Adrenal gland (tissue), 12 donors: ENCODE measurements around the gene PBRM1. TPM values are rescaled to one million over a fixed set of nuclear protein-coding genes. Genes with fewer than 3 reads are reported as not detected.

ENCODE experiments used
- DNase-seq, 7 donors: peaks; one replicate each; pipeline ENCODE4 v3.0.0-alpha.2; 2019 to 2020
- H3K27ac ChIP-seq, 5 donors: fragments of 200-600 bp; sonication (generic) in 4 of 5; 1 replicate in 3 of 5; 2 replicates in 2 of 5; pipeline versions ENCODE4 v1.5.1 to v1.8.0; 2016 to 2020; ENCODE audit warnings: mild to moderate bottlenecking in 1 of 5
- H3K27me3 ChIP-seq: fragments of 200-600 bp; 2 replicates; pipeline ENCODE4 v1.8.0; 2021
- H3K36me3 ChIP-seq, 2 donors: fragments of 200-600 bp; replicated peaks in 1 of 2; 1 replicate in 1 of 2; 2 replicates in 1 of 2; pipeline versions ENCODE4 v1.5.1 to v1.8.0; 2018 to 2022
- H3K4me1 ChIP-seq, 2 donors: fragments of 200-600 bp; replicated peaks in 1 of 2; 1 replicate in 1 of 2; 2 replicates in 1 of 2; pipeline versions ENCODE4 v1.5.1 to v1.8.0; 2018 to 2021
- H3K4me3 ChIP-seq, 4 donors: fragments of 200-600 bp; sonication (generic) in 3 of 4; one replicate each; pipeline ENCODE4 v1.5.1; 2016 to 2018
- H3K9me3 ChIP-seq, 3 donors: fragments of 200-600 bp; sonication (generic) in 1 of 3; replicated peaks in 1 of 3; 1 replicate in 2 of 3; 2 replicates in 1 of 3; pipeline versions ENCODE4 v1.5.1 to v1.8.0; 2016 to 2021
- POLR2A ChIP-seq, 2 donors: fragments of 450-650 bp; IDR thresholded peaks; one replicate each; pipeline ENCODE4 v1.6.1; 2017; ENCODE audit warnings: antibody characterized with exemption in 2 of 2, mild to moderate bottlenecking in 2 of 2, moderate library complexity in 1 of 2
- WGBS, 4 donors: extraction: QIAGEN DNeasy Blood & Tissue Kit in 2 of 4; methylation state at CpG; one replicate each; pipeline versions ENCODE4 v1.1.5 to v1.1.7; 2013 to 2017; 5-methylcytosine and 5-hydroxymethylcytosine counted together
- intact Hi-C, 2 donors: fragments of 100-400 bp; cut with DNase I; formaldehyde crosslinking; loops; one replicate each; pipeline versions ENCODE4 v1.14.1 to v1.15.0; 2022 to 2023
- polyA plus RNA-seq, 3 donors: library from polyadenylated mRNA; stranded (reverse); fragments of 200-250 nt in 2 of 3; fragments of 350-450 nt in 1 of 3; fragmentation: Illumina TruSeq in 1 of 3; extraction: RNeasy Lipid Tissue Mini Kit (QIAGEN cat#74804) in 1 of 3; gene quantifications; one replicate each; pipeline ENCODE4 v1.2.3, GENCODE V29; 2013 to 2014
- total RNA-seq, 9 donors: library from RNA; depleted of rRNA in 4 of 9; stranded (reverse); fragments of >200 nt in 4 of 9; fragments of 120-200 nt in 1 of 9; fragmentation: NEBNext Ultra II Directional in 1 of 9; extraction: Animal tissue kit (Norgen Biotek cat#: 25700) in 1 of 9; gene quantifications; one replicate each; pipeline versions ENCODE4 v1.1.0 to v1.2.4, GENCODE V29; 2013 to 2023
- TF ChIP-seq, protein P1 (sequence below), 6 experiments: fragments of 450-650 bp in 4 of 6; fragments of 200-600 bp in 2 of 6; sonication (generic) in 1 of 6; IDR thresholded peaks; 1 replicate in 5 of 6; 2 replicates in 1 of 6; pipeline versions ENCODE4 v1.5.1 to v1.8.0; 2016 to 2021; ENCODE audit warnings: antibody characterized with exemption in 6 of 6, mild to moderate bottlenecking in 2 of 6, moderate library complexity in 1 of 6
- donor health status: healthy with polysubstance abuse.
- donor health status: Bipolar disorder and iron deficiency.
- donor health status: DM: yes; HTN: yes; CAD: no.
- donor health status: DM: no; HTN: no; CAD: no.
- donor health status: DM: no; HTN: no; CAD: no.
- donor health status: DM: yes; HTN: yes; CAD: no.

Gene PBRM1
- total and polyA plus RNA-seq, 12 donors: 4.2 to 108 (median 47.5) TPM

GRCh38 chr3:52506266-52506966 is 179.3 kb downstream of the PBRM1 start:
- WGBS, 4 donors: 83 to 91% (median 87%) methylated on average over 9 to 27 of the region's 27 CpGs
- no peak for DNase-seq
- Histone ChIP-seq H3K36me3 (peaks cover 0 to 27% of the 10 kb centered on the region in 2 donors), H3K4me3 (no peak overlapping the region), H3K27me3 (no peaks in the 10 kb centered on the region), H3K4me1 (no peaks in the 10 kb centered on the region), H3K9me3 (no peaks in the 10 kb centered on the region), H3K27ac (no peak overlapping the region)
- intact Hi-C loops: no loop called here
- TF ChIP-seq, protein P1, sequence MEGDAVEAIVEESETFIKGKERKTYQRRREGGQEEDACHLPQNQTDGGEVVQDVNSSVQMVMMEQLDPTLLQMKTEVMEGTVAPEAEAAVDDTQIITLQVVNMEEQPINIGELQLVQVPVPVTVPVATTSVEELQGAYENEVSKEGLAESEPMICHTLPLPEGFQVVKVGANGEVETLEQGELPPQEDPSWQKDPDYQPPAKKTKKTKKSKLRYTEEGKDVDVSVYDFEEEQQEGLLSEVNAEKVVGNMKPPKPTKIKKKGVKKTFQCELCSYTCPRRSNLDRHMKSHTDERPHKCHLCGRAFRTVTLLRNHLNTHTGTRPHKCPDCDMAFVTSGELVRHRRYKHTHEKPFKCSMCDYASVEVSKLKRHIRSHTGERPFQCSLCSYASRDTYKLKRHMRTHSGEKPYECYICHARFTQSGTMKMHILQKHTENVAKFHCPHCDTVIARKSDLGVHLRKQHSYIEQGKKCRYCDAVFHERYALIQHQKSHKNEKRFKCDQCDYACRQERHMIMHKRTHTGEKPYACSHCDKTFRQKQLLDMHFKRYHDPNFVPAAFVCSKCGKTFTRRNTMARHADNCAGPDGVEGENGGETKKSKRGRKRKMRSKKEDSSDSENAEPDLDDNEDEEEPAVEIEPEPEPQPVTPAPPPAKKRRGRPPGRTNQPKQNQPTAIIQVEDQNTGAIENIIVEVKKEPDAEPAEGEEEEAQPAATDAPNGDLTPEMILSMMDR (IDR thresholded peaks at IDR 0.05): no peak
- TF ChIP-seq POLR2A (IDR thresholded peaks at IDR 0.05): no peak

- WGBS, 4 donors: 81 to 89% (median 86%) methylated on average over 8 to 10 of the region's 10 CpGs; no CpG with 5 or more reads in 1 of the 4 donors
- peaks cover 0 to 22% of the 10 kb centered on the region in 2 donors for H3K36me3 ChIP-seq
- no peaks in the 10 kb centered on the region for H3K4me1 ChIP-seq
- no peak overlapping the region for H3K27ac ChIP-seq
- H3K9me3 ChIP-seq: no peaks in the 10 kb centered on the region
- TF ChIP-seq POLR2A (IDR thresholded peaks at IDR 0.05): no peak
- TF ChIP-seq, protein P1 (IDR thresholded peaks at IDR 0.05): no peak
- DNase-seq: no peak
- H3K4me3 ChIP-seq: no peak overlapping the region
- intact Hi-C loops: no loop called here
- no peaks in the 10 kb centered on the region for H3K27me3 ChIP-seq
Observed at GRCh38 chr3:52504977-52505376, 180.7 kb downstream of the PBRM1 start.

DNA sequence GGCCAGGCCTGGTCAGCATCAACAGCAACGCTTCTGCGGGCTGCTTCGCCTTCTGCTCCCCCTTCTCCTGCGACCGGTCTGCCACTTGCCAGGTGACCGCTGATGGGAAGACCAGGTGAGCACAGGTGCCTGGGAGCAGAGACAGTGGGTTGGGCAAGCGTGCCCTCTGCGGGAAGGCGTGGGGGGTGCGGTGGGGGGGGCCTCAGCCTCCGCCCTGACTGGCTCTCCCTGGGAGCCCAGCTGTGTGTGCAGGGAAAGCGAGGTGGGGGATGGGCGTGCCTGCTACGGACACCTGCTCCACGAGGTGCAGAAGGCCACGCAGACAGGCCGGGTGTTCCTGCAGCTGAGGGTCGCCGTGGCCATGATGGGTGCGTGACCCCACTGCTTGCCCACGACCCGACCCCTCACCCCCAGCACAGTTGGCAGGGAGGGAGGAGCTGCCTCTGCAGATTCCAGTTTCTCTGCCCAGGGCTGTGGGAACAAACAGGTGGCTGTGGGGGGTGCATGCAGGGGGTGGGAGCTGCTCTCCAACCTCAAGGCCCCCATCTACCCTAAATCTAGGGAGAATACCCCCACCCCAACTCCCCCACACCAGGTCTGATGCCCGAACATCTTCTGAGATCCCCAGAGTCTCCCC is 181.8 kb downstream of the PBRM1 start:
- H3K4me3 ChIP-seq: no peak overlapping the region
- peaks cover 0 to 20% of the 10 kb centered on the region in 2 donors for H3K36me3 ChIP-seq
- H3K9me3 ChIP-seq: no peaks in the 10 kb centered on the region
- H3K27me3 ChIP-seq: no peaks in the 10 kb centered on the region
- WGBS, 4 donors: 69 to 70% (median 70%) methylated on average over 15 to 23 of the region's 23 CpGs
- no peaks in the 10 kb centered on the region for H3K4me1 ChIP-seq
- no peak for TF ChIP-seq POLR2A (IDR thresholded peaks at IDR 0.05)
- TF ChIP-seq, protein P1 (IDR thresholded peaks at IDR 0.05): no peak
- DNase-seq: no peak
- no peak overlapping the region for H3K27ac ChIP-seq
- intact Hi-C loops: no loop called here

GRCh38 chr3:52502808-52503350 is 182.8 kb downstream of the PBRM1 start:
- 93 to 100% (median 96%) methylated on average over 4 to 11 of the region's 11 CpGs for WGBS, 4 donors
- TF ChIP-seq POLR2A (IDR thresholded peaks at IDR 0.05): no peak
- TF ChIP-seq, protein P1 (IDR thresholded peaks at IDR 0.05): no peak
- no peak overlapping the region for H3K4me3 ChIP-seq
- DNase-seq: no peak
- intact Hi-C loops: no loop called here
- H3K27me3 ChIP-seq: no peaks in the 10 kb centered on the region
- H3K9me3 ChIP-seq: no peaks in the 10 kb centered on the region
- H3K4me1 ChIP-seq: no peaks in the 10 kb centered on the region
- H3K36me3 ChIP-seq: peaks cover 0 to 19% of the 10 kb centered on the region in 2 donors
- no peak overlapping the region for H3K27ac ChIP-seq
